Panc1 (cell line): ENCODE results near the gene PPM1H. TPM values are rescaled to one million over a fixed set of nuclear protein-coding genes. Genes with fewer than 3 reads are reported as not detected.

Experiments used
- ATAC-seq: fragments of 200-7000 bp; cut with Tn5 transposase; 2 replicates; pipeline ENCODE4 v1.9.1; 2020; ENCODE audit warnings: mild to moderate bottlenecking, moderate library complexity
- BruUV-seq: library from RNA; stranded (reverse); fragments of 400-500 nt; replicated peaks from 2 replicates; lab custom pipeline; 2021; lab: Mats Ljungman, UMichigan
- CTCF ChIA-PET: fragments of 300-600 bp; sonication (Branson Sonifier 250); formaldehyde crosslinking; loops from one replicate; lab custom pipeline; 2022; ENCODE audit warnings: antibody characterized with exemption; lab: Charles Lee
- POLR2A ChIA-PET: fragments of 300-600 bp; sonication (Branson Sonifier 250); formaldehyde crosslinking; loops from one replicate; lab custom pipeline; 2022; ENCODE audit warnings: antibody characterized with exemption; lab: Charles Lee
- DNase-seq: peaks from one replicate; pipeline ENCODE4 v3.0.0-alpha.2; 2010; ENCODE audit warnings: low read depth, low spot score
- H3K27ac ChIP-seq: 2 replicates; pipeline ENCODE4 v1.5.1; 2011; ENCODE audit warnings: mild to moderate bottlenecking, low read length, inconsistent platforms
- H3K27me3 ChIP-seq: fragments of 200-500 bp; sonication (Bioruptor generic); 2 replicates; pipeline ENCODE4 v1.6.0; 2014; ENCODE audit warnings: low read length, inconsistent platforms; ENCODE audit not compliant: control insufficient read depth, insufficient read depth
- H3K36me3 ChIP-seq: fragments of 200-500 bp; sonication (Bioruptor generic); 2 replicates; pipeline ENCODE4 v1.5.1; 2014; ENCODE audit warnings: inconsistent platforms, mild to moderate bottlenecking, low read length, moderate library complexity; ENCODE audit not compliant: control insufficient read depth, insufficient read depth
- H3K4me1 ChIP-seq: 2 replicates; pipeline ENCODE4 v1.5.1; 2011; ENCODE audit warnings: inconsistent platforms, mild to moderate bottlenecking, low read length, moderate library complexity; ENCODE audit not compliant: control insufficient read depth, insufficient read depth
- H3K4me3 ChIP-seq, 2 experiments: 2 replicates each; pipeline ENCODE4 v1.5.1; 2011 to 2012; ENCODE audit warnings: low read depth in 2 of 2, low read length in 2 of 2, mild to moderate bottlenecking in 2 of 2, inconsistent platforms in 1 of 2, moderate library complexity in 1 of 2
- H3K9me3 ChIP-seq: fragments of 200-500 bp; sonication (Bioruptor generic); 2 replicates; pipeline ENCODE4 v1.5.1; 2014; ENCODE audit warnings: low read depth, mild to moderate bottlenecking, inconsistent platforms, low read length, moderate library complexity; ENCODE audit not compliant: control insufficient read depth, insufficient read depth
- CTCF ChIP-seq: fragments of 450-650 bp; IDR thresholded peaks from 2 replicates; pipeline ENCODE4 v1.5.1; 2017; ENCODE audit warnings: mild to moderate bottlenecking
- POLR2AphosphoS5 ChIP-seq: IDR thresholded peaks from 2 replicates; pipeline ENCODE4 v1.6.1; 2012; ENCODE audit warnings: mild to moderate bottlenecking, low read depth, low read length, moderate library complexity
- REST ChIP-seq, 2 experiments: IDR thresholded peaks; 2 replicates each; pipeline ENCODE4 v1.6.1; 2011 to 2012; ENCODE audit warnings: low read depth in 2 of 2, control low read depth in 1 of 2, low read length in 1 of 2, mild to moderate bottlenecking in 1 of 2, moderate library complexity in 1 of 2; ENCODE audit not compliant: insufficient read depth in 1 of 2
- SIN3A ChIP-seq: IDR thresholded peaks from 2 replicates; pipeline ENCODE4 v1.6.1; 2012; ENCODE audit warnings: low read depth, mild to moderate bottlenecking, low read length, moderate library complexity, borderline replicate concordance; ENCODE audit not compliant: insufficient read depth
- TCF7L2 ChIP-seq: IDR thresholded peaks from 2 replicates; pipeline ENCODE4 v1.6.1; 2011; ENCODE audit warnings: mild to moderate bottlenecking, low read depth, low read length, inconsistent platforms
- in situ Hi-C: cut with HindIII; loops from 2 replicates; pipeline ENCODE4 v1.10.0; 2016; ENCODE audit warnings: low sequenced_read_pairs, low pct_unique_long_range_greater_than_20kb
- intact Hi-C: fragments of 100-400 bp; cut with micrococcal nuclease; formaldehyde crosslinking; loops from one replicate; pipeline ENCODE4 v1.10.0; 2022; ENCODE audit not compliant: unreplicated experiment
- total RNA-seq: library from RNA; stranded (reverse); gene quantifications from one replicate; pipeline ENCODE4 v1.2.1, GENCODE V29; 2021; ENCODE audit not compliant: unreplicated experiment

The PPM1H gene
- total RNA-seq, 1 experiment from 2014 or later, result 22.9 TPM

GRCh38 chr12:62725781-62726180, 209.2 kb downstream of the PPM1H start:
- DNase-seq (no peak), ATAC-seq (no peak)
- no peaks in the 10 kb centered on the region for H3K27me3 ChIP-seq
- H3K9me3 ChIP-seq, result no peaks in the 10 kb centered on the region; the same call in 1 of the 2 replicates
- in situ Hi-C loops (no loop called here), intact Hi-C loops (no loop called here)
- ChIA-PET CTCF (no interaction called here), POLR2A (no interaction called here)
- H3K27ac ChIP-seq, result peak overlapping the region; percentile 95
- TF ChIP-seq SIN3A (no peak), TCF7L2 (no peak), POLR2AphosphoS5 (no peak), REST (IDR thresholded peaks at IDR 0.05; ENCODE audit: insufficient read depth in 1 of 2, low read depth in 2 of 2, low read length in 1 of 2) (no peak), CTCF (no peak)
- H3K4me3 ChIP-seq, result no peak overlapping the region
- H3K36me3 ChIP-seq, result no peaks in the 10 kb centered on the region
- peaks cover 65% of the 10 kb centered on the region for H3K4me1 ChIP-seq
- BruUV-seq, result no TSS peak

- ChIA-PET CTCF (interaction anchor here (0.6 kb wide), 1 partner anchor 15 kb away, joined by 4 read pairs; no protein-coding TSS in a partner anchor), POLR2A (interaction anchor here (0.7 kb wide), 1 partner anchor 30 kb away, joined by 4 read pairs; no protein-coding TSS in a partner anchor)
- DNase-seq, result peak; percentile 72
- BruUV-seq, result no TSS peak
- ATAC-seq, result peak; percentile 96
- Histone ChIP-seq H3K27me3 (no peaks in the 10 kb centered on the region), H3K9me3 (no peaks in the 10 kb centered on the region; the same call in 1 of the 2 replicates), H3K36me3 (no peaks in the 10 kb centered on the region), H3K4me1 (peaks cover 62% of the 10 kb centered on the region), H3K27ac (peak overlapping the region; percentile 95), H3K4me3 (no peak overlapping the region)
- intact Hi-C loops, result no loop called here
- peak; percentile 84; the same call in 1 of the 2 replicates for TF ChIP-seq POLR2AphosphoS5
- TF ChIP-seq SIN3A, result no peak
- in situ Hi-C loops, result no loop called here
These were observed 210.0 kb downstream of the PPM1H start for GRCh38 chr12:62724947-62725451.

- Histone ChIP-seq H3K9me3 (no peaks in the 10 kb centered on the region; the same call in 1 of the 2 replicates), H3K36me3 (no peaks in the 10 kb centered on the region), H3K4me1 (peaks cover 58% of the 10 kb centered on the region), H3K27ac (peak overlapping the region; percentile 95), H3K4me3 (no peak overlapping the region), H3K27me3 (no peaks in the 10 kb centered on the region)
- TF ChIP-seq REST (IDR thresholded peaks at IDR 0.05; ENCODE audit: insufficient read depth in 1 of 2, low read depth in 2 of 2, low read length in 1 of 2) (no peak), CTCF (no peak), TCF7L2 (no peak), SIN3A (no peak)
- ChIA-PET POLR2A (no interaction called here), CTCF (interaction anchor here (0.6 kb wide), 1 partner anchor 14 kb away, joined by 4 read pairs; no protein-coding TSS in a partner anchor)
- DNase-seq (no peak), ATAC-seq (no peak)
- in situ Hi-C loops, result no loop called here
- no TSS peak for BruUV-seq
- intact Hi-C loops, result no loop called here
These were observed 210.7 kb downstream of the PPM1H start for GRCh38 chr12:62724285-62724684.
